H1 (cell line): ENCODE data around the gene SKAP1. TPM values are rescaled to one million over a fixed set of nuclear protein-coding genes. Genes with fewer than 3 reads are reported as not detected.

Source experiments
- CTCF ChIA-PET: fragments of 300-600 bp; sonication (Branson Sonifier 250); formaldehyde crosslinking; loops from one replicate; lab custom pipeline; 2021; ENCODE audit not compliant: partially characterized antibody; lab: Charles Lee
- POLR2A ChIA-PET: fragments of 300-600 bp; sonication (Branson Sonifier 250); formaldehyde crosslinking; loops from one replicate; lab custom pipeline; 2021; ENCODE audit warnings: inconsistent platforms; ENCODE audit not compliant: partially characterized antibody; lab: Charles Lee
- DNase-seq, 2 experiments: peaks; one replicate each; pipeline versions ENCODE4 v3.0.0 to v3.0.0-alpha.2; 2010 to 2022; ENCODE audit warnings: low spot score in 2 of 2, low read depth in 1 of 2, mixed read lengths in 1 of 2
- FAIRE-seq: peaks from 2 replicates; lab custom pipeline; 2011; peaks lifted over from hg19 to GRCh38; lab: Jason Lieb, UNC
- H2AFZ ChIP-seq: 2 replicates; pipeline ENCODE4 v1.8.1; 2012; ENCODE audit warnings: low read length, inconsistent platforms
- H2AK5ac ChIP-seq: 2 replicates; pipeline ENCODE4 v1.6.1; 2013; ENCODE audit warnings: low read depth, low read length
- H2BK120ac ChIP-seq: replicated peaks from 2 replicates; pipeline ENCODE3; 2013; ENCODE audit warnings: low read depth, low read length, inconsistent platforms
- H2BK12ac ChIP-seq: 2 replicates; pipeline ENCODE4 v1.6.1; 2013; ENCODE audit warnings: low read depth, low read length
- H2BK15ac ChIP-seq: 2 replicates; pipeline ENCODE4 v1.6.1; 2013; ENCODE audit warnings: low read length
- H2BK20ac ChIP-seq: 2 replicates; pipeline ENCODE4 v1.6.1; 2013; ENCODE audit warnings: low read length
- H2BK5ac ChIP-seq: 2 replicates; pipeline ENCODE4 v1.6.1; 2013; ENCODE audit warnings: low read depth, low read length
- H3K14ac ChIP-seq: 2 replicates; pipeline ENCODE4 v1.6.1; 2013; ENCODE audit warnings: inconsistent platforms; ENCODE audit not compliant: insufficient read length
- H3K18ac ChIP-seq: 2 replicates; pipeline ENCODE4 v1.6.1; 2013; ENCODE audit warnings: low read length; ENCODE audit errors: extremely low read depth
- H3K23ac ChIP-seq: 2 replicates; pipeline ENCODE4 v1.6.1; 2013; ENCODE audit warnings: inconsistent platforms; ENCODE audit not compliant: insufficient read length
- H3K23me2 ChIP-seq: 2 replicates; pipeline ENCODE4 v1.6.1; 2013; ENCODE audit warnings: low read depth, low read length
- H3K27ac ChIP-seq: 2 replicates; pipeline ENCODE4 v1.6.1; 2011; ENCODE audit warnings: low read depth, low read length, inconsistent platforms
- H3K27me3 ChIP-seq, 4 experiments: replicated peaks in 1 of 4; 1 replicate in 1 of 4; 2 replicates in 3 of 4; pipeline versions ENCODE4 v1.6.1 to v1.8.1; 2011 to 2013; ENCODE audit warnings: low read length in 3 of 4, mild to moderate bottlenecking in 3 of 4, inconsistent platforms in 2 of 4, mixed read lengths in 2 of 4, moderate library complexity in 1 of 4; ENCODE audit not compliant: control insufficient read depth in 3 of 4, insufficient read depth in 3 of 4; ENCODE audit errors: extremely low read depth in 1 of 4
- H3K36me3 ChIP-seq, 4 experiments: 2 replicates each; pipeline versions ENCODE4 v1.6.1 to v1.8.1; 2011 to 2013; ENCODE audit warnings: mild to moderate bottlenecking in 4 of 4, low read length in 3 of 4, moderate library complexity in 2 of 4, control low read depth in 1 of 4, inconsistent platforms in 1 of 4; ENCODE audit not compliant: insufficient read depth in 4 of 4, control insufficient read depth in 2 of 4
- H3K4ac ChIP-seq: replicated peaks from 2 replicates; pipeline ENCODE3; 2013; ENCODE audit warnings: low read length, low read depth, mixed read lengths, inconsistent platforms; ENCODE audit not compliant: insufficient read length
- H3K4me1 ChIP-seq, 4 experiments: replicated peaks in 1 of 4; 1 replicate in 1 of 4; 2 replicates in 3 of 4; pipeline versions ENCODE4 v1.6.1 to v1.8.1; 2011 to 2013; ENCODE audit warnings: low read length in 3 of 4, inconsistent platforms in 2 of 4, mixed read lengths in 1 of 4; ENCODE audit not compliant: insufficient read depth in 4 of 4, control insufficient read depth in 3 of 4
- H3K4me2 ChIP-seq, 2 experiments: 2 replicates each; pipeline versions ENCODE4 v1.6.1 to v1.8.1; 2011 to 2013; ENCODE audit warnings: low read depth in 2 of 2, low read length in 2 of 2, control low read depth in 1 of 2, inconsistent platforms in 1 of 2, mild to moderate bottlenecking in 1 of 2; ENCODE audit not compliant: insufficient read depth in 1 of 2
- H3K4me3 ChIP-seq, 4 experiments: fragments of 200-600, 300-600 bp in 1 of 4; sonication (generic), shearing (Covaris generic), sonication (Bioruptor Twin) in 1 of 4; 2 replicates each; pipeline versions ENCODE4 v1.5.1 to v1.8.1; 2011 to 2016; ENCODE audit warnings: low read length in 4 of 4, low read depth in 3 of 4, control low read depth in 2 of 4, inconsistent platforms in 2 of 4, mild to moderate bottlenecking in 2 of 4, mixed read lengths in 1 of 4, moderate library complexity in 1 of 4; ENCODE audit not compliant: insufficient read depth in 2 of 4; ENCODE audit errors: extremely low read depth in 1 of 4
- H3K56ac ChIP-seq: replicated peaks from 2 replicates; pipeline ENCODE3; 2013; ENCODE audit warnings: low read depth, mild to moderate bottlenecking, mixed read lengths, low read length, inconsistent platforms; ENCODE audit not compliant: insufficient read length
- H3K79me1 ChIP-seq: 2 replicates; pipeline ENCODE4 v1.6.1; 2013; ENCODE audit warnings: low read depth, low read length, control low read depth
- H3K79me2 ChIP-seq, 2 experiments: 2 replicates each; pipeline versions ENCODE4 v1.6.1 to v1.8.1; 2012 to 2013; ENCODE audit warnings: low read length in 2 of 2, mild to moderate bottlenecking in 2 of 2, inconsistent platforms in 1 of 2; ENCODE audit not compliant: insufficient read depth in 2 of 2, control insufficient read depth in 1 of 2
- H3K9ac ChIP-seq, 4 experiments: replicated peaks in 1 of 4; 1 replicate in 1 of 4; 2 replicates in 3 of 4; pipeline versions ENCODE4 v1.6.1 to v1.8.1; 2011 to 2013; ENCODE audit warnings: low read depth in 3 of 4, low read length in 3 of 4, control low read depth in 2 of 4, mild to moderate bottlenecking in 2 of 4, moderate library complexity in 2 of 4, inconsistent platforms in 1 of 4; ENCODE audit errors: extremely low read depth in 1 of 4
- H3K9me3 ChIP-seq, 2 experiments: 2 replicates each; pipeline versions ENCODE4 v1.6.1 to v1.8.1; 2012 to 2013; ENCODE audit warnings: mild to moderate bottlenecking in 2 of 2, moderate library complexity in 2 of 2, control low read depth in 1 of 2, inconsistent platforms in 1 of 2, low read depth in 1 of 2, low read length in 1 of 2, mixed read lengths in 1 of 2; ENCODE audit not compliant: insufficient read depth in 2 of 2
- H4K20me1 ChIP-seq, 2 experiments: replicated peaks in 1 of 2; 2 replicates each; pipeline versions ENCODE3 to v1.8.1; 2011 to 2013; ENCODE audit warnings: inconsistent platforms in 2 of 2, low read length in 2 of 2, mild to moderate bottlenecking in 1 of 2; ENCODE audit not compliant: insufficient read depth in 2 of 2, control insufficient read depth in 1 of 2
- H4K5ac ChIP-seq: 2 replicates; pipeline ENCODE4 v1.6.1; 2013; ENCODE audit warnings: low read length, low read depth, mixed read lengths, inconsistent platforms; ENCODE audit not compliant: insufficient read length
- H4K8ac ChIP-seq: 2 replicates; pipeline ENCODE4 v1.8.0; 2013; ENCODE audit warnings: mild to moderate bottlenecking, moderate library complexity, low read length, inconsistent platforms; ENCODE audit not compliant: insufficient read depth; ENCODE audit errors: extremely low read depth
- H4K91ac ChIP-seq: replicated peaks from 2 replicates; pipeline ENCODE3; 2013; ENCODE audit warnings: low read length, mixed read lengths, inconsistent platforms; ENCODE audit not compliant: insufficient read length
- BRCA1 ChIP-seq: IDR thresholded peaks from 2 replicates; pipeline ENCODE4 v1.6.1; 2012; ENCODE audit warnings: low read depth, low read length, improper control_type of control experiment
- CBX5 ChIP-seq: fragments of 300-800, 300-1000 bp; sonication (generic); IDR thresholded peaks from 2 replicates; pipeline ENCODE4 v1.7.1; 2016; ENCODE audit warnings: antibody characterized with exemption, low read length, low read depth
- CBX8 ChIP-seq: fragments of 300-800, 300-1000 bp; sonication (generic); IDR thresholded peaks from 2 replicates; pipeline ENCODE4 v1.7.1; 2016; ENCODE audit warnings: low read depth, low read length, borderline replicate concordance
- RNF2 ChIP-seq: fragments of 200-900, 300-1000 bp; sonication (generic); IDR thresholded peaks from 2 replicates; pipeline ENCODE4 v1.7.1; 2016; ENCODE audit warnings: borderline replicate concordance, low read depth, mild to moderate bottlenecking, antibody characterized with exemption, low read length; ENCODE audit not compliant: poor library complexity, severe bottlenecking; ENCODE audit errors: missing control alignments
- SAP30 ChIP-seq: fragments of 300-600 bp; sonication (generic); IDR thresholded peaks from 2 replicates; pipeline ENCODE4 v1.7.1; 2012; ENCODE audit warnings: low read length, moderate library complexity, mild to moderate bottlenecking, inconsistent platforms; ENCODE audit not compliant: insufficient read depth, insufficient replicate concordance
- SUZ12 ChIP-seq: fragments of 200-600 bp; sonication (generic); IDR thresholded peaks from 2 replicates; pipeline ENCODE4 v1.6.1; 2012; ENCODE audit warnings: mild to moderate bottlenecking, inconsistent platforms, low read length, moderate library complexity, mixed read lengths
- USF2 ChIP-seq: IDR thresholded peaks from 2 replicates; pipeline ENCODE4 v1.6.1; 2011; ENCODE audit warnings: low read length, improper control_type of control experiment
- whole genome bisulfite sequencing, 2 experiments: shearing (Covaris generic) in 1 of 2; methylation state at CpG; one replicate each; pipeline versions ENCODE4 v1.1.6 to v1.1.7; 2013 to 2015; ENCODE audit warnings: low lambda C conversion rate in 2 of 2, mixed read lengths in 2 of 2, inconsistent platforms in 1 of 2, low coverage in 1 of 2, missing lambda C conversion rate in 1 of 2; ENCODE audit not compliant: insufficient replicate concordance in 2 of 2, insufficient coverage in 1 of 2, insufficient read length in 1 of 2; ENCODE audit errors: extremely low coverage in 1 of 2, missing lambda C conversion rate in 1 of 2; 5-methylcytosine and 5-hydroxymethylcytosine counted together
- polyA plus RNA-seq, 7 experiments: library from polyadenylated mRNA; depleted of rRNA in 3 of 7; stranded (reverse) in 5 of 7; unstranded in 2 of 7; fragments of >200 nt in 5 of 7; fragments of 200-250 nt in 2 of 7; gene quantifications; 1 replicate in 5 of 7; 2 replicates in 1 of 7; 4 replicates in 1 of 7; pipeline versions ENCODE4 v1.2.1 to v1.2.3, GENCODE V29; 2011 to 2013; ENCODE audit warnings: missing spikeins in 2 of 7, mixed read lengths in 2 of 7
- total RNA-seq: library from RNA; stranded (reverse); fragmentation: NEBNext Ultra II Directional; extraction: Animal tissue kit (Norgen Biotek cat#: 25700); gene quantifications from 2 replicates; pipeline ENCODE4 v1.2.1, GENCODE V29; 2021
- TF ChIP-seq, protein P1 (sequence below), 3 experiments: IDR thresholded peaks; 1 replicate in 2 of 3; 2 replicates in 1 of 3; pipeline versions ENCODE4 v1.5.1 to v1.6.1; 2011; ENCODE audit warnings: low read length in 3 of 3, mild to moderate bottlenecking in 3 of 3, inconsistent platforms in 2 of 3, low read depth in 1 of 3, moderate library complexity in 1 of 3; ENCODE audit not compliant: insufficient read depth in 1 of 3; ENCODE audit errors: control extremely low read depth in 1 of 3

SKAP1 gene
- total and polyA plus RNA-seq, 2 of the 8 experiments (the other 6 are each of a cell fraction or from before 2014, with no cell fraction given): not detected

GRCh38 chr17:48244121-48244711 lies 185.8 kb downstream of the SKAP1 start:
- no peak overlapping the region for H2BK5ac ChIP-seq
- H2BK20ac ChIP-seq: no peak overlapping the region
- FAIRE-seq: no peak
- WGBS, 2 experiments: 55% methylated on average over 3 of the region's 3 CpGs; no CpG with 5 or more reads in 1 of the 2 experiments
- H2BK12ac ChIP-seq: no peak overlapping the region
- no peak overlapping the region for H4K91ac ChIP-seq
- ChIA-PET POLR2A (interaction anchor here (1.5 kb wide), 1 partner anchor 10 kb away, joined by 4 read pairs; no protein-coding TSS in a partner anchor), CTCF (interaction anchor here (0.7 to 6.5 kb wide), 10 partner anchors 9 to 113 kb away, joined by 3 to 45 read pairs (median 3); no protein-coding TSS in a partner anchor)
- H3K18ac ChIP-seq: no peak overlapping the region
- no peaks in the 10 kb centered on the region for H3K23me2 ChIP-seq
- H3K4me1 ChIP-seq: peaks cover 0 to 8% (median 2%) of the 10 kb centered on the region in 4 experiments; a peak in 2 of 7 replicates
- H3K9ac ChIP-seq: no peak overlapping the region
- H2AFZ ChIP-seq: peak overlapping the region; percentile 62; the same call in 1 of the 2 replicates
- H3K79me2 ChIP-seq: no peaks in the 10 kb centered on the region
- H3K56ac ChIP-seq: no peak overlapping the region
- no peak overlapping the region for H3K4me3 ChIP-seq
- H4K20me1 ChIP-seq: no peaks in the 10 kb centered on the region
- H3K9me3 ChIP-seq: no peaks in the 10 kb centered on the region
- H3K36me3 ChIP-seq: no peaks in the 10 kb centered on the region
- H3K4ac ChIP-seq: no peak overlapping the region
- H3K23ac ChIP-seq: no peak overlapping the region
- no peaks in the 10 kb centered on the region for H3K27me3 ChIP-seq
- H2AK5ac ChIP-seq: no peak overlapping the region
- no peak overlapping the region for H3K27ac ChIP-seq
- no peak overlapping the region for H3K4me2 ChIP-seq
- no peak overlapping the region for H4K5ac ChIP-seq
- H2BK120ac ChIP-seq: no peak overlapping the region
- H4K8ac ChIP-seq: no peak overlapping the region
- no peak for DNase-seq
- no peak overlapping the region for H2BK15ac ChIP-seq
- no peaks in the 10 kb centered on the region for H3K79me1 ChIP-seq
- no peak overlapping the region for H3K14ac ChIP-seq
- TF ChIP-seq CBX8 (no peak), SAP30 (no peak), SUZ12 (no peak), RNF2 (no peak), USF2 (no peak), CBX5 (no peak), BRCA1 (no peak)
- TF ChIP-seq, protein P1, sequence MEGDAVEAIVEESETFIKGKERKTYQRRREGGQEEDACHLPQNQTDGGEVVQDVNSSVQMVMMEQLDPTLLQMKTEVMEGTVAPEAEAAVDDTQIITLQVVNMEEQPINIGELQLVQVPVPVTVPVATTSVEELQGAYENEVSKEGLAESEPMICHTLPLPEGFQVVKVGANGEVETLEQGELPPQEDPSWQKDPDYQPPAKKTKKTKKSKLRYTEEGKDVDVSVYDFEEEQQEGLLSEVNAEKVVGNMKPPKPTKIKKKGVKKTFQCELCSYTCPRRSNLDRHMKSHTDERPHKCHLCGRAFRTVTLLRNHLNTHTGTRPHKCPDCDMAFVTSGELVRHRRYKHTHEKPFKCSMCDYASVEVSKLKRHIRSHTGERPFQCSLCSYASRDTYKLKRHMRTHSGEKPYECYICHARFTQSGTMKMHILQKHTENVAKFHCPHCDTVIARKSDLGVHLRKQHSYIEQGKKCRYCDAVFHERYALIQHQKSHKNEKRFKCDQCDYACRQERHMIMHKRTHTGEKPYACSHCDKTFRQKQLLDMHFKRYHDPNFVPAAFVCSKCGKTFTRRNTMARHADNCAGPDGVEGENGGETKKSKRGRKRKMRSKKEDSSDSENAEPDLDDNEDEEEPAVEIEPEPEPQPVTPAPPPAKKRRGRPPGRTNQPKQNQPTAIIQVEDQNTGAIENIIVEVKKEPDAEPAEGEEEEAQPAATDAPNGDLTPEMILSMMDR (IDR thresholded peaks at IDR 0.05; ENCODE audit: control extremely low read depth in 1 of 3, insufficient read depth in 1 of 3, low read depth in 1 of 3, low read length in 3 of 3): no peak
